Dermis blood vessel endothelial cell (primary cell): ENCODE data around the gene TNS1. TPM values are rescaled to one million over a fixed set of nuclear protein-coding genes. Genes with fewer than 3 reads are reported as not detected.

ENCODE experiments used
- DNase-seq: peaks from one replicate; pipeline ENCODE4 v3.0.0; 2010
- total RNA-seq: library from RNA; depleted of rRNA; stranded (reverse); fragments of >200 nt; gene quantifications from 2 replicates; pipeline ENCODE4 v1.2.3, GENCODE V29; 2014

TNS1 gene
- total RNA-seq, 1 donor from 2014 or later, result 45.8 TPM

- DNase-seq, result no peak
Observed at GRCh38 chr2:217761645-217762277, 241.0 kb downstream of the TNS1 start.

GRCh38 chr2:217759991-217760390, 242.8 kb downstream of the TNS1 start:
- no peak for DNase-seq

GRCh38 chr2:217757108-217757463, 245.7 kb downstream of the TNS1 start:
- DNase-seq, result no peak

GRCh38 chr2:217756375-217757107, 246.3 kb downstream of the TNS1 start:
- peak; percentile 58 for DNase-seq

- DNase-seq, result no peak
Observed at GRCh38 chr2:217755027-217755745, 247.6 kb downstream of the TNS1 start.

- DNase-seq, result no peak
Observed at GRCh38 chr2:217753460-217754200, 249.2 kb downstream of the TNS1 start.

GRCh38 chr2:217752714-217753459, 249.9 kb downstream of the TNS1 start:
- no peak for DNase-seq

GRCh38 chr2:217751952-217752351, 250.8 kb downstream of the TNS1 start:
- no peak for DNase-seq

- DNase-seq, result no peak
Observed at GRCh38 chr2:217751192-217751591, 251.6 kb downstream of the TNS1 start.

Other genes with a start within 250 kb of the TNS1 start
- gene RUFY4, start 66.3 kb upstream of the TNS1 start, total RNA-seq, result not detected in 2 replicates
- gene CXCR2, start 123.0 kb upstream of the TNS1 start, total RNA-seq, result not detected in 2 replicates
- not detected in 2 replicates for gene CXCR1, start 164.0 kb upstream of the TNS1 start, total RNA-seq
- gene ARPC2, start 214.2 kb upstream of the TNS1 start, total RNA-seq, result 278 and 352 TPM in 2 replicates